Activated B cell treated with CpG ODN at 0.5 μM for 24 hours (primary cell): ENCODE measurements around the gene ZBTB2. TPM values are rescaled to one million over a fixed set of nuclear protein-coding genes. Genes with fewer than 3 reads are reported as not detected.

Experiments used
- ATAC-seq: fragments of 200-7000 bp; cut with Tn5 transposase; one replicate; pipeline ENCODE4 v1.10.0; 2021; ENCODE audit warnings: low read depth, mild to moderate bottlenecking, moderate library complexity
- CTCF ChIA-PET: fragments of 350-600 bp; sonication (Branson Sonifier 250); formaldehyde crosslinking; loops from one replicate; lab custom pipeline; 2021; ENCODE audit warnings: antibody characterized with exemption; lab: Charles Lee
- POLR2A ChIA-PET: fragments of 350-600 bp; sonication (Branson Sonifier 250); formaldehyde crosslinking; loops from one replicate; lab custom pipeline; 2021; ENCODE audit warnings: antibody characterized with exemption; lab: Charles Lee
- DNase-seq: peaks from one replicate; pipeline ENCODE4 v3.0.0; 2022
- H3K27ac Mint-ChIP-seq: one replicate; pipeline ENCODE4 v1.8.0; 2020; ENCODE audit warnings: mixed read lengths
- H3K27me3 Mint-ChIP-seq: one replicate; pipeline ENCODE4 v1.8.0; 2021; ENCODE audit warnings: mixed read lengths
- H3K36me3 Mint-ChIP-seq: one replicate; pipeline ENCODE4 v1.8.0; 2021; ENCODE audit warnings: low read depth, mixed read lengths
- H3K4me1 Mint-ChIP-seq: one replicate; pipeline ENCODE4 v1.8.0; 2021; ENCODE audit warnings: mixed read lengths
- H3K4me3 Mint-ChIP-seq: one replicate; pipeline ENCODE4 v1.8.0; 2020; ENCODE audit warnings: mild to moderate bottlenecking, mixed read lengths
- H3K9me3 Mint-ChIP-seq: one replicate; pipeline ENCODE4 v1.8.0; 2020; ENCODE audit warnings: mixed read lengths
- intact Hi-C: fragments of 100-400 bp; cut with micrococcal nuclease; formaldehyde crosslinking; loops from one replicate; pipeline ENCODE4 v1.15.1; 2024
- total RNA-seq: library from RNA; stranded (reverse); gene quantifications from 2 replicates; pipeline ENCODE4 v1.2.3, GENCODE V29; 2022
- TF ChIP-seq, protein P1 (sequence below): fragments of 200-600 bp; IDR thresholded peaks from one replicate; pipeline ENCODE4 v1.8.0; 2022; ENCODE audit warnings: antibody characterized with exemption, mild to moderate bottlenecking

The ZBTB2 gene
- total RNA-seq, 1 donor from 2014 or later = 17.3 TPM

- ChIA-PET POLR2A (interaction anchor here (0.5 to 2.7 kb wide), 18 partner anchors 9 to 473 kb away, joined by 3 to 38 read pairs (median 5); partner anchors contain the start of gene RMND1), CTCF (interaction anchor here (0.5 to 1.2 kb wide), 4 partner anchors 11 to 65 kb away, joined by 3 to 7 read pairs (median 4); no protein-coding TSS in a partner anchor)
- ATAC-seq (no peak), DNase-seq (no peak)
- H3K27ac Mint-ChIP-seq = peak overlapping the region; percentile 92
- no peaks in the 10 kb centered on the region for H3K9me3 Mint-ChIP-seq
- peak overlapping the region; percentile 89 for H3K4me3 Mint-ChIP-seq
- intact Hi-C loops = loop anchor here (1.0 to 10.0 kb wide), 10 partner anchors 9 to 1823 kb away; partner anchors contain the start of genes FBXO5, GINM1, MTRF1L and RMND1
- peaks cover 54% of the 10 kb centered on the region for H3K4me1 Mint-ChIP-seq
- TF ChIP-seq, protein P1, sequence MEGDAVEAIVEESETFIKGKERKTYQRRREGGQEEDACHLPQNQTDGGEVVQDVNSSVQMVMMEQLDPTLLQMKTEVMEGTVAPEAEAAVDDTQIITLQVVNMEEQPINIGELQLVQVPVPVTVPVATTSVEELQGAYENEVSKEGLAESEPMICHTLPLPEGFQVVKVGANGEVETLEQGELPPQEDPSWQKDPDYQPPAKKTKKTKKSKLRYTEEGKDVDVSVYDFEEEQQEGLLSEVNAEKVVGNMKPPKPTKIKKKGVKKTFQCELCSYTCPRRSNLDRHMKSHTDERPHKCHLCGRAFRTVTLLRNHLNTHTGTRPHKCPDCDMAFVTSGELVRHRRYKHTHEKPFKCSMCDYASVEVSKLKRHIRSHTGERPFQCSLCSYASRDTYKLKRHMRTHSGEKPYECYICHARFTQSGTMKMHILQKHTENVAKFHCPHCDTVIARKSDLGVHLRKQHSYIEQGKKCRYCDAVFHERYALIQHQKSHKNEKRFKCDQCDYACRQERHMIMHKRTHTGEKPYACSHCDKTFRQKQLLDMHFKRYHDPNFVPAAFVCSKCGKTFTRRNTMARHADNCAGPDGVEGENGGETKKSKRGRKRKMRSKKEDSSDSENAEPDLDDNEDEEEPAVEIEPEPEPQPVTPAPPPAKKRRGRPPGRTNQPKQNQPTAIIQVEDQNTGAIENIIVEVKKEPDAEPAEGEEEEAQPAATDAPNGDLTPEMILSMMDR = no peak
- peaks cover 6% of the 10 kb centered on the region for H3K36me3 Mint-ChIP-seq
- H3K27me3 Mint-ChIP-seq = no peaks in the 10 kb centered on the region
Observed at GRCh38 chr6:151389618-151390275, 1.6 kb downstream of the ZBTB2 start.

DNA sequence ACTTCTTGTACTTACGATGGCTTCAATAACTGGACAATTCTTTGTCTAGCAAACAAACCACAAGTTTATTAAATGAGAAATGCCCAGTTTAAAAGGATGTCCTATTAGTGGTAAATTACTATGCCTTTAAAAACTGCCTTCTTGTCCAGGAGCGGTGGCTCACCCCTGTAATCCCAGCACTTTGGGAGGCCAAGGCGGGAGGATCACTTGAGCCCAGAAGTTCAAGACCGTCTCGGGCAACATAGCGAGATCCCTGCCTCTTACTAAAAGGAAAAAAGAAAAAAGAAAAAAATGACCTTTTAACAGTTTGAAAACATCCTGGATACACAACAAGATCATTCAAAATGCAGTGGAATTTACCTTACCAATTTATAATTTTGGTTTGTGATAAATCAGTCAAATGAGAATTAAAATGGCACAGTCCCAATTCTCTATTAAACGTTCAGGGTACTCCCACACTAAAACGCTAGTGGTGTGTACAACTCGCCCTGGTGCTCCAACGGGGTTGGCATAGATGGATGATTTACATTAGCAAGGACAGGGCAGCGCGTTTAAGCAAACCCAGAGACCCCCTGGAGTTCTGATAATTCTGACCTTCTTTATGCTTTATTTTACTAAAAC, 2.3 kb downstream of the ZBTB2 start:
- Mint-ChIP-seq H3K27ac (peak overlapping the region; percentile 92), H3K27me3 (no peaks in the 10 kb centered on the region), H3K4me1 (peaks cover 55% of the 10 kb centered on the region), H3K9me3 (no peaks in the 10 kb centered on the region), H3K36me3 (peaks cover 11% of the 10 kb centered on the region), H3K4me3 (peak overlapping the region; percentile 89)
- ChIA-PET CTCF (interaction anchor here (1.0 to 1.2 kb wide), 3 partner anchors 10 to 65 kb away, joined by 3 to 7 read pairs (median 4); no protein-coding TSS in a partner anchor), POLR2A (interaction anchor here (0.9 to 2.7 kb wide), 10 partner anchors 9 to 302 kb away, joined by 3 to 38 read pairs (median 7); partner anchors contain the start of gene RMND1)
- TF ChIP-seq, protein P1 = no peak
- ATAC-seq (no peak), DNase-seq (no peak)
- intact Hi-C loops = loop anchor here (1.0 to 10.0 kb wide), 3 partner anchors 9 to 1616 kb away; partner anchors contain the start of gene MTRF1L

GRCh38 chr6:151388236-151388635, 3.1 kb downstream of the ZBTB2 start:
- H3K36me3 Mint-ChIP-seq = peaks cover 15% of the 10 kb centered on the region
- ATAC-seq (no peak), DNase-seq (no peak)
- CTCF ChIA-PET = no interaction called here
- H3K9me3 Mint-ChIP-seq = no peaks in the 10 kb centered on the region
- H3K4me3 Mint-ChIP-seq = peak overlapping the region; percentile 46
- intact Hi-C loops = loop anchor here (5.0 to 10.0 kb wide), 2 partner anchors 61 to 1617 kb away; partner anchors contain the start of gene MTRF1L
- H3K4me1 Mint-ChIP-seq = peaks cover 48% of the 10 kb centered on the region
- TF ChIP-seq, protein P1 = no peak
- no peaks in the 10 kb centered on the region for H3K27me3 Mint-ChIP-seq
- H3K27ac Mint-ChIP-seq = peak overlapping the region; percentile 69
- POLR2A ChIA-PET = interaction anchor here (2.7 kb wide), 1 partner anchor 8 kb away, joined by 10 read pairs; no protein-coding TSS in a partner anchor

DNA sequence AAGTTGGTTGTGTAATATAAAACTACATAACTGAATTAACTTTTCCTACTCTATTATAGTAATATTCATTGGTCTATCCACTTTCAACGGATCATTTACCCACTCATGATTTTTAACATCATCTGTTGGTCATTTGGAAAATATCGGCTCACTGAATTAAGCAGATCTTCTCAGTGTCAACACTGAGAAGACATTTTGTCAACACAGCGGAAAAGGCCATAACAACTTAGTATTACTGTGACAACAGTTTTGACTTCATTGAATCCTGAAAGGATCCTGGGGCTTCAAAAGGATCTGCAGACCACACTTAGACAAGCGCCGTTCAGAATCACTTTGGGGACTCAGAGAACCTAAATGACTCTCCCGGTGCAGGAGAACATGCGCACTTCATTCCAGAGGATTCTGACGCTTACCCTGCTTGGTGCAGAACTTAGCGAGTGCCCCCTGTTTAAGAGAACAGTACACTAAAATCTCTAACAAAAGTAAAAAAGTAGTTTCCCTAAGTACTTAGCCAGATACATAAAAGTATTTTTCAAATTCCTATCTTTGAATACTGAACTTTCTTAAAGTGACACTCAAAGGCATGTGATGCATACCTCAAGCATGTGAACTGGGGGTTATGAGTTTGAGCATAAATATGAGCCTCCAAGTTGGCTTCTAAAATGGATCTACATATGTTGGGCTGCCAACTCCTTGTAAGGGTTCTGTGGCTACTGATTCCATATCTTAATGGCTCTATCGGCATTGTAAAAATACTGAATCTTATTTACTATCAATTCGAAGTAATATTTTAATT, 4.0 kb downstream of the ZBTB2 start:
- Mint-ChIP-seq H3K9me3 (no peaks in the 10 kb centered on the region), H3K4me1 (peaks cover 40% of the 10 kb centered on the region), H3K27me3 (no peaks in the 10 kb centered on the region), H3K36me3 (peaks cover 15% of the 10 kb centered on the region), H3K27ac (no peak overlapping the region), H3K4me3 (no peak overlapping the region)
- intact Hi-C loops = loop anchor here (5.0 to 10.0 kb wide), 2 partner anchors 60 to 1617 kb away; partner anchors contain the start of gene MTRF1L
- ChIA-PET POLR2A (no interaction called here), CTCF (no interaction called here)
- ATAC-seq (no peak), DNase-seq (no peak)
- TF ChIP-seq, protein P1 = no peak
